ENCODE measurements around the gene PLN. TPM values are rescaled to one million over a fixed set of nuclear protein-coding genes. Genes with fewer than 3 reads are reported as not detected.
A peak's percentile ranks its signal among the peaks of the same experiment; 100 is the strongest.

PLN gene
- total RNA-seq, 3 donors from 2014 or later, result 4.2 to 145 (median 19.5) TPM

GRCh38 chr6:118558464-118559217 is 10.5 kb downstream of the PLN start:
- intact Hi-C loops (cut with DNase I, micrococcal nuclease), result no loop called here
- DNase-seq, result no peak
- H3K4me3 ChIP-seq, result no peak overlapping the region
- TF ChIP-seq CTCF (IDR thresholded peaks at IDR 0.05), result no peak
- H3K4me1 ChIP-seq (ENCODE audit: low read depth), result peaks cover 3% of the 10 kb centered on the region
- H3K9me3 ChIP-seq, result no peaks in the 10 kb centered on the region
- peak; percentile 69 for ATAC-seq
- H3K36me3 ChIP-seq (ENCODE audit: low read depth), result no peaks in the 10 kb centered on the region

GRCh38 chr6:118559659-118560058 is 11.6 kb downstream of the PLN start:
- no peaks in the 10 kb centered on the region for H3K36me3 ChIP-seq (ENCODE audit: low read depth)
- peaks cover 3% of the 10 kb centered on the region for H3K4me1 ChIP-seq (ENCODE audit: low read depth)
- TF ChIP-seq CTCF (IDR thresholded peaks at IDR 0.05), result no peak
- H3K9me3 ChIP-seq, result no peaks in the 10 kb centered on the region
- DNase-seq, result no peak
- no peak for ATAC-seq
- intact Hi-C loops (cut with DNase I, micrococcal nuclease), result no loop called here
- H3K4me3 ChIP-seq, result no peak overlapping the region

- Histone ChIP-seq H3K4me3 (no peak overlapping the region), H3K36me3 (ENCODE audit: low read depth) (no peaks in the 10 kb centered on the region), H3K9me3 (no peaks in the 10 kb centered on the region), H3K4me1 (ENCODE audit: low read depth) (peaks cover 3% of the 10 kb centered on the region)
- no peak for DNase-seq
- ATAC-seq, result no peak
- no peak for TF ChIP-seq CTCF (IDR thresholded peaks at IDR 0.05)
- intact Hi-C loops (cut with DNase I, micrococcal nuclease), result no loop called here
Measured at GRCh38 chr6:118562248-118562647, 14.2 kb downstream of the PLN start.

GRCh38 chr6:118562959-118563358 is 14.9 kb downstream of the PLN start:
- peaks cover 3% of the 10 kb centered on the region for H3K4me1 ChIP-seq (ENCODE audit: low read depth)
- H3K36me3 ChIP-seq (ENCODE audit: low read depth), result no peaks in the 10 kb centered on the region
- DNase-seq, result no peak
- no peak for ATAC-seq
- H3K9me3 ChIP-seq, result no peaks in the 10 kb centered on the region
- no peak for TF ChIP-seq CTCF (IDR thresholded peaks at IDR 0.05)
- intact Hi-C loops (cut with DNase I, micrococcal nuclease), result no loop called here
- no peak overlapping the region for H3K4me3 ChIP-seq

GRCh38 chr6:118565311-118565960 is 17.3 kb downstream of the PLN start:
- Histone ChIP-seq H3K4me1 (ENCODE audit: low read depth) (no peaks in the 10 kb centered on the region), H3K4me3 (no peak overlapping the region), H3K36me3 (ENCODE audit: low read depth) (no peaks in the 10 kb centered on the region), H3K9me3 (no peaks in the 10 kb centered on the region)
- intact Hi-C loops (cut with DNase I, micrococcal nuclease), result no loop called here
- ATAC-seq, result peak; percentile 89
- peak in 1 of 3 donors; percentile 38 for DNase-seq
- TF ChIP-seq CTCF (IDR thresholded peaks at IDR 0.05), result no peak

Measured in mucosa of descending colon (tissue), 3 donors.